Endodermal cell (in vitro differentiated cells): Measurements from ENCODE around the gene PPP1CA. TPM values are rescaled to one million over a fixed set of nuclear protein-coding genes. Genes with fewer than 3 reads are reported as not detected.

Experiments used
- DNase-seq: peaks from one replicate; pipeline ENCODE4 v3.0.0-alpha.2; 2017
- H3K27ac ChIP-seq: 2 replicates; pipeline ENCODE4 v1.5.1; 2013; ENCODE audit warnings: mild to moderate bottlenecking, low read depth, low read length, moderate library complexity
- H3K27me3 ChIP-seq: 2 replicates; pipeline ENCODE4 v1.6.1; 2013; ENCODE audit warnings: mild to moderate bottlenecking, low read length, moderate library complexity; ENCODE audit not compliant: insufficient read depth, control insufficient read depth, poor library complexity, severe bottlenecking
- H3K36me3 ChIP-seq: 2 replicates; pipeline ENCODE4 v1.7.0; 2013; ENCODE audit warnings: mild to moderate bottlenecking, low read length, moderate library complexity; ENCODE audit not compliant: control insufficient read depth, insufficient read depth
- H3K4me1 ChIP-seq: one replicate; pipeline ENCODE4 v1.7.0; 2013; ENCODE audit warnings: low read length; ENCODE audit not compliant: control insufficient read depth, insufficient read depth
- H3K4me3 ChIP-seq: 2 replicates; pipeline ENCODE4 v1.5.1; 2013; ENCODE audit warnings: mild to moderate bottlenecking, low read length, moderate library complexity
- H3K9ac ChIP-seq: 2 replicates; pipeline ENCODE4 v1.6.1; 2013; ENCODE audit warnings: mild to moderate bottlenecking, low read length, moderate library complexity; ENCODE audit not compliant: poor library complexity, severe bottlenecking; ENCODE audit errors: extremely low read depth
- H3K9me3 ChIP-seq: 2 replicates; pipeline ENCODE4 v1.6.1; 2013; ENCODE audit warnings: mild to moderate bottlenecking, low read length, moderate library complexity; ENCODE audit not compliant: control insufficient read depth
- H3K27ac Mint-ChIP-seq: 2 replicates; pipeline ENCODE4 v1.8.0; 2020; ENCODE audit warnings: mixed read lengths
- H3K27me3 Mint-ChIP-seq: 2 replicates; pipeline ENCODE4 v1.8.0; 2021; ENCODE audit warnings: mild to moderate bottlenecking, mixed read lengths; ENCODE audit not compliant: insufficient read depth
- H3K36me3 Mint-ChIP-seq: 2 replicates; pipeline ENCODE4 v1.8.0; 2020; ENCODE audit warnings: low read depth, mixed read lengths
- H3K4me1 Mint-ChIP-seq: 2 replicates; pipeline ENCODE4 v1.8.0; 2020; ENCODE audit warnings: mixed read lengths
- H3K4me3 Mint-ChIP-seq: 2 replicates; pipeline ENCODE4 v1.8.0; 2020; ENCODE audit warnings: mild to moderate bottlenecking, moderate library complexity, mixed read lengths
- H3K9me3 Mint-ChIP-seq: 2 replicates; pipeline ENCODE4 v1.8.0; 2020; ENCODE audit warnings: mild to moderate bottlenecking, mixed read lengths
- CTCF ChIP-seq: fragments of 200-600 bp; sonication (generic); conservative IDR thresholded peaks from 2 replicates; pipeline ENCODE4 v1.5.0; 2021; ENCODE audit warnings: antibody characterized with exemption, mild to moderate bottlenecking
- WGBS, 2 experiments: methylation state at CpG; one replicate each; pipeline versions ENCODE4 v1.1.5 to v1.1.7; 2013; ENCODE audit warnings: missing lambda C conversion rate in 2 of 2, mixed read lengths in 1 of 2; ENCODE audit not compliant: insufficient coverage in 1 of 2, insufficient read length in 1 of 2; 5-methylcytosine and 5-hydroxymethylcytosine counted together
- total RNA-seq, 2 donors: library from RNA; stranded (reverse); fragmentation: NEBNext Ultra II Directional in 1 of 2; extraction: Animal tissue kit (Norgen Biotek cat#: 25700) in 1 of 2; gene quantifications; 2 replicates in 1 of 2; 3 replicates in 1 of 2; pipeline ENCODE4 v1.2.1, GENCODE V29; 2021

Gene PPP1CA
- total RNA-seq, 2 donors from 2014 or later, result 182 to 212 TPM

GRCh38 chr11:67434395-67434881 lies 32.8 kb upstream of the PPP1CA start:
- Histone ChIP-seq H3K4me1 (no peaks in the 10 kb centered on the region), H3K27ac (no peak overlapping the region), H3K27me3 (no peaks in the 10 kb centered on the region), H3K36me3 (peaks cover 41% of the 10 kb centered on the region), H3K9ac (no peak overlapping the region), H3K4me3 (no peak overlapping the region), H3K9me3 (no peaks in the 10 kb centered on the region)
- H3K27me3 Mint-ChIP-seq, result no peaks in the 10 kb centered on the region
- peaks cover 31% of the 10 kb centered on the region for H3K36me3 Mint-ChIP-seq
- TF ChIP-seq CTCF, result no peak
- 94 to 98% methylated on average over 13 to 23 of the region's 23 CpGs for WGBS, 2 experiments
- no peak for DNase-seq
- H3K4me3 Mint-ChIP-seq, result no peak overlapping the region
- H3K4me1 Mint-ChIP-seq, result peaks cover 3% of the 10 kb centered on the region
- H3K9me3 Mint-ChIP-seq, result no peaks in the 10 kb centered on the region
- no peak overlapping the region for H3K27ac Mint-ChIP-seq

GRCh38 chr11:67433536-67434394 lies 32.1 kb upstream of the PPP1CA start:
- Mint-ChIP-seq H3K27me3 (no peaks in the 10 kb centered on the region), H3K4me3 (no peak overlapping the region), H3K36me3 (peaks cover 25% of the 10 kb centered on the region), H3K4me1 (peaks cover 3% of the 10 kb centered on the region), H3K27ac (no peak overlapping the region), H3K9me3 (no peaks in the 10 kb centered on the region)
- no peak overlapping the region for H3K27ac ChIP-seq
- no peak for TF ChIP-seq CTCF
- H3K36me3 ChIP-seq, result peaks cover 40% of the 10 kb centered on the region
- no peak for DNase-seq
- H3K4me3 ChIP-seq, result no peak overlapping the region
- H3K27me3 ChIP-seq, result no peaks in the 10 kb centered on the region
- no peak overlapping the region for H3K9ac ChIP-seq
- no peaks in the 10 kb centered on the region for H3K4me1 ChIP-seq
- no peaks in the 10 kb centered on the region for H3K9me3 ChIP-seq
- WGBS, 2 experiments, result 95 to 97% methylated on average over 10 to 22 of the region's 22 CpGs

GRCh38 chr11:67432655-67433349 lies 31.1 kb upstream of the PPP1CA start:
- Histone ChIP-seq H3K9ac (no peak overlapping the region), H3K4me1 (peaks cover 3% of the 10 kb centered on the region), H3K27me3 (no peaks in the 10 kb centered on the region), H3K36me3 (peaks cover 37% of the 10 kb centered on the region), H3K9me3 (no peaks in the 10 kb centered on the region), H3K4me3 (no peak overlapping the region), H3K27ac (no peak overlapping the region)
- WGBS, 2 experiments, result 91 to 94% methylated on average over 12 to 21 of the region's 22 CpGs
- DNase-seq, result no peak
- Mint-ChIP-seq H3K4me1 (peaks cover 3% of the 10 kb centered on the region), H3K4me3 (no peak overlapping the region), H3K9me3 (no peaks in the 10 kb centered on the region), H3K27ac (no peak overlapping the region), H3K36me3 (peaks cover 25% of the 10 kb centered on the region), H3K27me3 (no peaks in the 10 kb centered on the region)
- no peak for TF ChIP-seq CTCF
